Measurements from ENCODE around the gene HSD17B11.

DNA sequence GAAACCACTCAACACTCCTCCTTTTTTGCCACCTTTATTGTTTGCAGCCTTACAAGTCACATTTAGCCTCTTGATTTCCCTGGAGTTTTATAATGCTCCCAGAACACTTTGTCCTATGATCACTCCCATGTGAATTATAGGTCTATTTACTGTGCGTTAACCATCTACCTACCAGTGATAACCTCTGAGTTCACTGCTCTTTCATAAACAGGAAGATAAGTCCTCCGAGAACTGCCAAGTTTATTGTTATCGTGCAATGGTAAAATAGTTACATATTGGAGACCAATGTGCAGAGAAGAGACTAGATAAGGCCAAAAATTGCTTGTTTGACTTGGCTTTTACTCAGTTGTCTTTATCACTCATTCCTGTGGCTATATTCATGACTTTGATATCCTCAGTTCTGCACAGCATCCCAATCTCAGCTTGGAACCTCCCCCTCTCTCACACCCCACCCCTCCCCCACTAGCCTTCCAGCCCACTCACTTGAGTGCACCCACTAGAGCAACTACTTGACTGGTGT is 18.5 kb upstream of the HSD17B11 start:
- TF ChIP-seq, protein P1, sequence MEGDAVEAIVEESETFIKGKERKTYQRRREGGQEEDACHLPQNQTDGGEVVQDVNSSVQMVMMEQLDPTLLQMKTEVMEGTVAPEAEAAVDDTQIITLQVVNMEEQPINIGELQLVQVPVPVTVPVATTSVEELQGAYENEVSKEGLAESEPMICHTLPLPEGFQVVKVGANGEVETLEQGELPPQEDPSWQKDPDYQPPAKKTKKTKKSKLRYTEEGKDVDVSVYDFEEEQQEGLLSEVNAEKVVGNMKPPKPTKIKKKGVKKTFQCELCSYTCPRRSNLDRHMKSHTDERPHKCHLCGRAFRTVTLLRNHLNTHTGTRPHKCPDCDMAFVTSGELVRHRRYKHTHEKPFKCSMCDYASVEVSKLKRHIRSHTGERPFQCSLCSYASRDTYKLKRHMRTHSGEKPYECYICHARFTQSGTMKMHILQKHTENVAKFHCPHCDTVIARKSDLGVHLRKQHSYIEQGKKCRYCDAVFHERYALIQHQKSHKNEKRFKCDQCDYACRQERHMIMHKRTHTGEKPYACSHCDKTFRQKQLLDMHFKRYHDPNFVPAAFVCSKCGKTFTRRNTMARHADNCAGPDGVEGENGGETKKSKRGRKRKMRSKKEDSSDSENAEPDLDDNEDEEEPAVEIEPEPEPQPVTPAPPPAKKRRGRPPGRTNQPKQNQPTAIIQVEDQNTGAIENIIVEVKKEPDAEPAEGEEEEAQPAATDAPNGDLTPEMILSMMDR (conservative IDR thresholded peaks at IDR 0.05; ENCODE audit: low read depth, low read length): no peak
- no peak for TF ChIP-seq EZH2 (IDR thresholded peaks at IDR 0.05; ENCODE audit: borderline replicate concordance, low read depth, low read length, poor library complexity, severe bottlenecking)

Data from A673 (cell line).